Upper lobe of right lung (tissue), 1 donor: ENCODE measurements around the gene ATP1B1. TPM values are rescaled to one million over a fixed set of nuclear protein-coding genes. Genes with fewer than 3 reads are reported as not detected.

Experiments
- ATAC-seq: fragments of 200-7000 bp; cut with Tn5 transposase; one replicate; pipeline ENCODE4 v1.9.1; 2020; ENCODE audit warnings: mild to moderate bottlenecking, moderate library complexity
- DNase-seq: peaks from one replicate; pipeline ENCODE4 v3.0.0-alpha.2; 2020
- H3K27ac ChIP-seq: fragments of 200-600 bp; one replicate; pipeline ENCODE4 v1.8.0; 2022
- H3K27me3 ChIP-seq: fragments of 200-600 bp; one replicate; pipeline ENCODE4 v1.8.0; 2022; ENCODE audit warnings: mild to moderate bottlenecking
- H3K36me3 ChIP-seq: fragments of 200-600 bp; one replicate; pipeline ENCODE4 v1.8.0; 2022
- H3K4me1 ChIP-seq: fragments of 200-600 bp; one replicate; pipeline ENCODE4 v1.8.0; 2022
- H3K4me3 ChIP-seq: fragments of 200-600 bp; one replicate; pipeline ENCODE4 v1.8.0; 2022; ENCODE audit warnings: mild to moderate bottlenecking
- H3K9me3 ChIP-seq: fragments of 200-600 bp; one replicate; pipeline ENCODE4 v1.8.0; 2022
- CTCF ChIP-seq: fragments of 200-600 bp; IDR thresholded peaks from one replicate; pipeline ENCODE4 v1.8.0; 2022; ENCODE audit warnings: antibody characterized with exemption
- intact Hi-C: fragments of 100-400 bp; cut with DNase I; formaldehyde crosslinking; loops from one replicate; pipeline ENCODE4 v1.11.0; 2022
- total RNA-seq: library from RNA; stranded (reverse); fragmentation: NEBNext Ultra II Directional; extraction: Animal tissue kit (Norgen Biotek cat#: 25700); gene quantifications from one replicate; pipeline ENCODE4 v1.2.1, GENCODE V29; 2021
- donor health status: DM: no; HTN: yes; CAD: no; lungs with severe emphysema.

ATP1B1 gene
- total RNA-seq, 1 donor from 2014 or later, result 192 TPM

GRCh38 chr1:169111472-169111871 is 5.0 kb downstream of the ATP1B1 start:
- H3K27ac ChIP-seq, result peak overlapping the region; percentile 26
- peaks cover 30% of the 10 kb centered on the region for H3K4me1 ChIP-seq
- peaks cover 24% of the 10 kb centered on the region for H3K36me3 ChIP-seq
- ATAC-seq (no peak), DNase-seq (no peak)
- H3K9me3 ChIP-seq, result no peaks in the 10 kb centered on the region
- H3K4me3 ChIP-seq, result no peak overlapping the region
- TF ChIP-seq CTCF, result no peak
- intact Hi-C loops, result no loop called here
- H3K27me3 ChIP-seq, result no peaks in the 10 kb centered on the region

GRCh38 chr1:169112241-169112640 is 5.8 kb downstream of the ATP1B1 start:
- H3K4me3 ChIP-seq, result no peak overlapping the region
- peaks cover 36% of the 10 kb centered on the region for H3K4me1 ChIP-seq
- peak overlapping the region; percentile 26 for H3K27ac ChIP-seq
- H3K27me3 ChIP-seq, result no peaks in the 10 kb centered on the region
- ATAC-seq (no peak), DNase-seq (no peak)
- no peak for TF ChIP-seq CTCF
- H3K36me3 ChIP-seq, result peaks cover 24% of the 10 kb centered on the region
- no peaks in the 10 kb centered on the region for H3K9me3 ChIP-seq
- intact Hi-C loops, result no loop called here

GRCh38 chr1:169113613-169114119 is 7.2 kb downstream of the ATP1B1 start:
- H3K27ac ChIP-seq, result no peak overlapping the region
- H3K27me3 ChIP-seq, result no peaks in the 10 kb centered on the region
- peaks cover 24% of the 10 kb centered on the region for H3K36me3 ChIP-seq
- no peaks in the 10 kb centered on the region for H3K9me3 ChIP-seq
- TF ChIP-seq CTCF, result no peak
- no peak overlapping the region for H3K4me3 ChIP-seq
- H3K4me1 ChIP-seq, result peaks cover 38% of the 10 kb centered on the region
- ATAC-seq (no peak), DNase-seq (no peak)
- intact Hi-C loops, result no loop called here

GRCh38 chr1:169115891-169116585 is 9.5 kb downstream of the ATP1B1 start:
- H3K4me1 ChIP-seq, result peaks cover 32% of the 10 kb centered on the region
- TF ChIP-seq CTCF, result no peak
- ATAC-seq, result peak; percentile 88

GRCh38 chr1:169117014-169117413 is 10.5 kb downstream of the ATP1B1 start:
- intact Hi-C loops, result no loop called here
- DNase-seq (no peak), ATAC-seq (no peak)
- no peak for TF ChIP-seq CTCF
- Histone ChIP-seq H3K4me1 (peaks cover 27% of the 10 kb centered on the region), H3K27ac (no peak overlapping the region), H3K36me3 (peaks cover 21% of the 10 kb centered on the region), H3K9me3 (no peaks in the 10 kb centered on the region), H3K27me3 (no peaks in the 10 kb centered on the region), H3K4me3 (no peak overlapping the region)

More at GRCh38 chr1:169115891-169116585, 9.5 kb downstream of the ATP1B1 start:
- Histone ChIP-seq H3K4me3 (peak overlapping the region; percentile 4), H3K27ac (peak overlapping the region; percentile 33), H3K9me3 (no peaks in the 10 kb centered on the region), H3K36me3 (peaks cover 24% of the 10 kb centered on the region), H3K27me3 (no peaks in the 10 kb centered on the region)
- peak; percentile 80 for DNase-seq
- intact Hi-C loops, result no loop called here
